SHP77 treated with DMSO at 0.1 percent for 48 hours (cell line): ENCODE measurements around the gene MSH4.
"Not testable (repeated sequence)": the region's sequence is repeated elsewhere in the genome, so short reads cannot be mapped to it uniquely, and the experiment has no call there.

Experiments used
- DNase-seq: peaks from one replicate; lab custom pipeline; 2025; lab: John Stamatoyannopoulos, UW

MSH4 gene

GRCh38 chr1:75937034-75937433 is 140.4 kb downstream of the MSH4 start:
- DNase-seq, result no peak

- not testable (repeated sequence) for DNase-seq
Observed at GRCh38 chr1:75943037-75943436, 146.4 kb downstream of the MSH4 start.

DNA sequence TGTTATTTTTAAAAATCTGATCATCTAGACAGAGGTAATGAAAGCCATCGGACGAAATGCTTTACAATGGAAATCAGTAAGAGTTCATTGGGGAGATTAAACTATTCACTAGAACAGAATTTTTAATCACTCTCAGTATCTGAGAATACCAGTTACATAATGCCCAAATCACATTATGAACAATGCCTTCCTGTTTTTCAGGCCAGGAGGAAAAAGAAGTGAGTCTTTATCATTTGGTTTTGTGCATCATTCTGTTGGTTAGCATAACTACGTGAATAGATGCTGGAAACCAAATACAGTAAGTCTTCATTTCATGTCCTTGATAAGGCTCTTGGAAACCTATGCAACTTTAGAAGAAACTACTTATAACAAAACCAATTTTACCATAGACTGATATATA is 153.5 kb downstream of the MSH4 start:
- no peak for DNase-seq

GRCh38 chr1:75952016-75952415 is 155.3 kb downstream of the MSH4 start:
- no peak for DNase-seq

- no peak for DNase-seq
Observed at GRCh38 chr1:75953461-75953860, 156.8 kb downstream of the MSH4 start.

- DNase-seq, result no peak
Observed at GRCh38 chr1:75954586-75954985, 157.9 kb downstream of the MSH4 start.
